Caco-2 (cell line): ENCODE results near the gene AOX1. TPM values are rescaled to one million over a fixed set of nuclear protein-coding genes. Genes with fewer than 3 reads are reported as not detected.

Source experiments
- BruUV-seq: library from RNA; stranded (reverse); fragments of 400-500 nt; replicated peaks from 2 replicates; lab custom pipeline; 2021; lab: Mats Ljungman, UMichigan
- CTCF ChIA-PET: fragments of 300-600 bp; sonication (Branson Sonifier 250); formaldehyde crosslinking; loops from one replicate; lab custom pipeline; 2022; ENCODE audit warnings: antibody characterized with exemption; lab: Charles Lee
- POLR2A ChIA-PET: fragments of 300-600 bp; sonication (Branson Sonifier 250); formaldehyde crosslinking; loops from one replicate; lab custom pipeline; 2022; ENCODE audit warnings: antibody characterized with exemption; lab: Charles Lee
- DNase-seq, 2 experiments: peaks; one replicate each; pipeline versions ENCODE4 v3.0.0 to v3.0.0-alpha.2; 2020 to 2022
- H3K27me3 ChIP-seq: replicated peaks from 2 replicates; pipeline ENCODE4 v1.6.0; 2011; ENCODE audit warnings: low read length; ENCODE audit not compliant: control insufficient read depth, insufficient read depth
- H3K36me3 ChIP-seq: 2 replicates; pipeline ENCODE4 v1.5.1; 2011; ENCODE audit warnings: low read length; ENCODE audit not compliant: control insufficient read depth, insufficient read depth
- H3K4me1 ChIP-seq: fragments of 250-450 bp; sonication (Bioruptor Pico); 2 replicates; pipeline ENCODE4 v1.5.1; 2020; ENCODE audit warnings: mild to moderate bottlenecking
- H3K4me3 ChIP-seq: 2 replicates; pipeline ENCODE4 v1.5.1; 2011; ENCODE audit warnings: low read depth, mild to moderate bottlenecking, control low read depth, low read length
- H3K9me3 ChIP-seq: fragments of 250-450 bp; sonication (Bioruptor Pico); 2 replicates; pipeline ENCODE4 v1.5.1; 2020; ENCODE audit warnings: mild to moderate bottlenecking, moderate library complexity
- H3K27ac Mint-ChIP-seq: one replicate; pipeline ENCODE4 v1.8.0; 2022; ENCODE audit warnings: mixed read lengths; ENCODE audit not compliant: unreplicated experiment
- H3K27me3 Mint-ChIP-seq: one replicate; pipeline ENCODE4 v1.8.0; 2022; ENCODE audit warnings: mixed read lengths; ENCODE audit not compliant: insufficient read depth, unreplicated experiment
- H3K36me3 Mint-ChIP-seq: one replicate; pipeline ENCODE4 v1.8.0; 2022; ENCODE audit warnings: mild to moderate bottlenecking, mixed read lengths; ENCODE audit not compliant: insufficient read depth, unreplicated experiment
- H3K4me1 Mint-ChIP-seq: one replicate; pipeline ENCODE4 v1.8.0; 2022; ENCODE audit warnings: low read depth, mixed read lengths; ENCODE audit not compliant: unreplicated experiment
- H3K4me3 Mint-ChIP-seq: one replicate; pipeline ENCODE4 v1.8.0; 2022; ENCODE audit warnings: mild to moderate bottlenecking, moderate library complexity, mixed read lengths; ENCODE audit not compliant: unreplicated experiment
- H3K9me3 Mint-ChIP-seq: one replicate; pipeline ENCODE4 v1.8.0; 2022; ENCODE audit warnings: mixed read lengths; ENCODE audit not compliant: unreplicated experiment
- intact Hi-C: fragments of 100-400 bp; cut with micrococcal nuclease; formaldehyde crosslinking; loops from one replicate; pipeline ENCODE4 v1.10.0; 2022; ENCODE audit not compliant: unreplicated experiment
- total RNA-seq: library from RNA; stranded (reverse); gene quantifications from 2 replicates; pipeline ENCODE4 v1.2.3, GENCODE V29; 2022
- TF ChIP-seq, protein P1 (sequence below), 2 experiments: fragments of 200-600 bp in 1 of 2; IDR thresholded peaks; 1 replicate in 1 of 2; 2 replicates in 1 of 2; pipeline versions ENCODE4 v1.5.1 to v1.8.0; 2011 to 2022; ENCODE audit warnings: antibody characterized with exemption in 1 of 2, control low read depth in 1 of 2, inconsistent platforms in 1 of 2, low read depth in 1 of 2, low read length in 1 of 2, mild to moderate bottlenecking in 1 of 2, moderate library complexity in 1 of 2; ENCODE audit not compliant: insufficient read depth in 1 of 2, severe bottlenecking in 1 of 2, unreplicated experiment in 1 of 2

AOX1 gene
- total RNA-seq, 1 experiment from 2014 or later = 0.79 TPM

DNA sequence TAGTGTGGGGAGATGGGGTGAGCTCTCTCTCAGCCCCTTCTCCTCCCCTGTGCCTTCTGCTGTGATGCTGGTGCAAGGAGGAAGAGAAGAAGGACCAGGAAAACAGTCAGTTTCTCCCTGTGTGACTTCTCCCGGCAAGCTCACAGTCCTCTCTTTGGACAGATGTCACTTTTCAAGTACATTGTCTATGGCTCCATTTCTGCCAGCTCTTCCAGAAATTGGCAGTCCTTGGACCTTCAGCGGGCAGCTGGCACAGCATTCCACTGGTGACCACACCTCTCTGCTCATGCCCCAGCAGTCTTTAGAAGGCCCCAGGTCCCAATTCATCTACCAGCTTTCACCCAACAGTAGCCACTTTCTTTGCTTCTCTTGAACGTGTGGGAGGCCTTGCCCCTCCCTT is 63.9 kb downstream of the AOX1 start:
- no peaks in the 10 kb centered on the region for H3K36me3 Mint-ChIP-seq
- H3K27me3 Mint-ChIP-seq = no peaks in the 10 kb centered on the region
- intact Hi-C loops = no loop called here
- TF ChIP-seq, protein P1, sequence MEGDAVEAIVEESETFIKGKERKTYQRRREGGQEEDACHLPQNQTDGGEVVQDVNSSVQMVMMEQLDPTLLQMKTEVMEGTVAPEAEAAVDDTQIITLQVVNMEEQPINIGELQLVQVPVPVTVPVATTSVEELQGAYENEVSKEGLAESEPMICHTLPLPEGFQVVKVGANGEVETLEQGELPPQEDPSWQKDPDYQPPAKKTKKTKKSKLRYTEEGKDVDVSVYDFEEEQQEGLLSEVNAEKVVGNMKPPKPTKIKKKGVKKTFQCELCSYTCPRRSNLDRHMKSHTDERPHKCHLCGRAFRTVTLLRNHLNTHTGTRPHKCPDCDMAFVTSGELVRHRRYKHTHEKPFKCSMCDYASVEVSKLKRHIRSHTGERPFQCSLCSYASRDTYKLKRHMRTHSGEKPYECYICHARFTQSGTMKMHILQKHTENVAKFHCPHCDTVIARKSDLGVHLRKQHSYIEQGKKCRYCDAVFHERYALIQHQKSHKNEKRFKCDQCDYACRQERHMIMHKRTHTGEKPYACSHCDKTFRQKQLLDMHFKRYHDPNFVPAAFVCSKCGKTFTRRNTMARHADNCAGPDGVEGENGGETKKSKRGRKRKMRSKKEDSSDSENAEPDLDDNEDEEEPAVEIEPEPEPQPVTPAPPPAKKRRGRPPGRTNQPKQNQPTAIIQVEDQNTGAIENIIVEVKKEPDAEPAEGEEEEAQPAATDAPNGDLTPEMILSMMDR (IDR thresholded peaks at IDR 0.05; ENCODE audit: insufficient read depth in 1 of 2, low read depth in 1 of 2, low read length in 1 of 2, severe bottlenecking in 1 of 2, unreplicated experiment in 1 of 2) = no peak
- H3K9me3 ChIP-seq = no peaks in the 10 kb centered on the region; the same call in 1 of the 2 replicates
- BruUV-seq = no TSS peak
- H3K4me1 Mint-ChIP-seq = no peaks in the 10 kb centered on the region
- H3K4me3 ChIP-seq = no peak overlapping the region
- peaks cover 13% of the 10 kb centered on the region for H3K9me3 Mint-ChIP-seq
- ChIA-PET CTCF (no interaction called here), POLR2A (no interaction called here)
- no peak overlapping the region for H3K4me3 Mint-ChIP-seq
- H3K36me3 ChIP-seq = no peaks in the 10 kb centered on the region
- H3K4me1 ChIP-seq = peaks cover 10% of the 10 kb centered on the region
- DNase-seq = no peak
- H3K27ac Mint-ChIP-seq = no peak overlapping the region
- H3K27me3 ChIP-seq = no peaks in the 10 kb centered on the region

- H3K36me3 ChIP-seq = no peaks in the 10 kb centered on the region
- Mint-ChIP-seq H3K27me3 (no peaks in the 10 kb centered on the region), H3K36me3 (no peaks in the 10 kb centered on the region), H3K4me3 (no peak overlapping the region), H3K4me1 (no peaks in the 10 kb centered on the region), H3K27ac (no peak overlapping the region), H3K9me3 (peaks cover 12% of the 10 kb centered on the region)
- no peak overlapping the region for H3K4me3 ChIP-seq
- TF ChIP-seq, protein P1 (IDR thresholded peaks at IDR 0.05; ENCODE audit: insufficient read depth in 1 of 2, low read depth in 1 of 2, low read length in 1 of 2, severe bottlenecking in 1 of 2, unreplicated experiment in 1 of 2) = no peak
- no TSS peak for BruUV-seq
- H3K9me3 ChIP-seq = no peaks in the 10 kb centered on the region; the same call in 1 of the 2 replicates
- DNase-seq = no peak
- H3K27me3 ChIP-seq = no peaks in the 10 kb centered on the region
- ChIA-PET POLR2A (no interaction called here), CTCF (no interaction called here)
- peaks cover 10% of the 10 kb centered on the region for H3K4me1 ChIP-seq
- intact Hi-C loops = no loop called here
Observed at GRCh38 chr2:200650195-200650594, 64.4 kb downstream of the AOX1 start.

DNA sequence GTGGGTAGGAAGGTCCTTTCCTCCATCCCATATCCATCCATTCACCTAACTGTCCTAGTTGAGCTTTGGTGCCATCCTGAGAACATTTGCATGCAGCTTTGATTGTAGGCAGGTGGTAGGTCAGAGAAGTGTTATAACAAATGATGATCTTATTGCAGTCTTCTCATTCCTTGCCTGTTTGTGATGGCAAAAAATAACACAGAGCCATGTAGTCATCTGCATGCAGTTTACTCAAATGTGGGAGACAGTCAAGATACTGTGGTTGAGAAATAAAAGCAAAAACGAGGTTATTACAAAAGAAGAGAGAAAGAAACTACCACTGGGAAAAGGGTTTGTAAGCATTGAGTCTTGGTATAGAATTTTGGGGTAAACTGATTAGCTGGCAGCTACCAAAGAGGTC is 66.3 kb downstream of the AOX1 start:
- no TSS peak for BruUV-seq
- DNase-seq = no peak
- TF ChIP-seq, protein P1 (IDR thresholded peaks at IDR 0.05; ENCODE audit: insufficient read depth in 1 of 2, low read depth in 1 of 2, low read length in 1 of 2, severe bottlenecking in 1 of 2, unreplicated experiment in 1 of 2) = no peak
- intact Hi-C loops = no loop called here
- no peaks in the 10 kb centered on the region for H3K27me3 Mint-ChIP-seq
- no peak overlapping the region for H3K4me3 ChIP-seq
- H3K4me1 Mint-ChIP-seq = no peaks in the 10 kb centered on the region
- no peak overlapping the region for H3K27ac Mint-ChIP-seq
- H3K4me1 ChIP-seq = peaks cover 10% of the 10 kb centered on the region
- H3K9me3 Mint-ChIP-seq = no peaks in the 10 kb centered on the region
- no peaks in the 10 kb centered on the region; the same call in 1 of the 2 replicates for H3K9me3 ChIP-seq
- POLR2A ChIA-PET = no interaction called here
- CTCF ChIA-PET = no interaction called here
- H3K36me3 Mint-ChIP-seq = no peaks in the 10 kb centered on the region
- H3K4me3 Mint-ChIP-seq = no peak overlapping the region
- no peaks in the 10 kb centered on the region for H3K36me3 ChIP-seq
- no peaks in the 10 kb centered on the region for H3K27me3 ChIP-seq
